ENCODE data around the gene KIRREL3.

Gene KIRREL3

GRCh38 chr11:126437731-126438130 lies 562.8 kb downstream of the KIRREL3 start:
- no peak for DNase-seq (ENCODE audit: low read depth)

DNA sequence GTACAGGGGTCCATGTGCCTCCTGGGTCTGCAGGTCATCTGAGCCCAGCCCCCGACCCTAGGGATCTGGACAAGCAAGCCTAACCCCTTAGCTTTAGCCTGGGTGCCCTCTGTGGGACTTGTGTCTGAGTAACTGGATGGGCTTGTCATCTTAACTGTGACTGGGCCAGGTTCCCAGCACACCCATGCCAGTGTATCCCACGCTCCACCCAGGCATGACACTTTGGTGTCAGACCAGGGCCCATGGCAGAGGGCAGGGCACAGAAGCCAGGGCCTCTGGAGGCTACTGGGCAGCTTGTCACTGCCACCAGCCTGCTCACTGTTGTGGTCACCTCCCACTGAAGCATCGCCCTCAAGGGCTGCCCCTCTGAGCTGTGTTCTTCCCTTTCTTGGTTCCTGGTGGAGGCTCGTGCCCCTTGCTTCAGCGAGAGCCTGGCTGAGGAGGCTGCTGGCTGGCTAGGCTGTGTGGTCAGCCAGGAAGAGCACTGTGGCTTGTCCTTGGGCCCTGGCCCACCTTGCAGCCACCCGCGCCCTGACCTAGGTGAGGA lies 564.3 kb downstream of the KIRREL3 start:
- no peak for DNase-seq (ENCODE audit: low read depth)

- no peak for DNase-seq (ENCODE audit: low read depth)
Measured at GRCh38 chr11:126434950-126435335, 565.6 kb downstream of the KIRREL3 start.

DNA sequence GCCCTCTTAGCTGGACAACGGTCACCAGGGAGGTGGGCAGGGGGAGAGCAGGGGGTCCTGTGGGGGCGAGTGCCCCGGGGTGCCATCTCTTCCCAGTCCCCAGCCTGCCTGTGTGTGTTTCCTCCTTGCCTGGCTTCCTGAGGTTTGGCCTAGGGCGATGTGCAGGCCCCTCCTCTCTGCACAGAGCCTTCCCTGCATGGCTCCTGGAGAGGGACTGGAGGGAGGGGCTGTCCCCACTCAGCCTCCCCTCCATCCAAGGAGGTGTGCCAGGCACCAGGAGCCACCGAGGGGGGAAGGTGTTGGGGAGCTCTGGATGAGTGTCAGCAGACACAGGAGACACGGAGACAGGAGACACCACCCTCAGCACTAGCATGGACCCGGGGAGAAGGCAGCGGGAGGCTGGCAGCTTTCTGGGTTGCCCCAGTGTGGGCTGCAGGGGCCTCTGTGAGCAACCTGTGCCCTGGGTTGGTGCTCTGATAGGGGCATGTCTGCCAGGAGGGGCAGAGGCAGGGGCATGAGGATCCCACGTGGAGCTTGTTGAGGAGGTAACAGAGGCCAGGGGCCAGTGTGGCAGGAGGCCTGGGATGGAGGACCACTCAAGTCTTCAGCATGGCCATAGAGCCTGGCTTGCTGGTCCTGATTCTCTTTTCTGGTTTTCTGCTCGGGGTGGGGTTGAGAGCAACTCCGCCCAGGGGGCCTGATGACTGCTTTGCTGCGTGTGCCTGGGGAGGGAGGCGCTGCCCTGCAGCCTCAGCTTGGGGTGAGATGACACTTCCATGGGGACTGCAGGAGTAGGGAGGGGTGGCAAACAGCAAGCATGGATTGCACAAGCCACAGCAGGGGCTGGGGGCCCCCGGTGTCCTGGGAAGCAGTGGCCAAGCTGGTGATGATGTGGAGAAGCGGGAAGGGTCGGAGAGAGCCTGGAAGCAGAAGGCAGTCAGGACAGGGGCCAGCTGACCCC lies 566.3 kb downstream of the KIRREL3 start:
- DNase-seq (ENCODE audit: low read depth), result no peak

DNA sequence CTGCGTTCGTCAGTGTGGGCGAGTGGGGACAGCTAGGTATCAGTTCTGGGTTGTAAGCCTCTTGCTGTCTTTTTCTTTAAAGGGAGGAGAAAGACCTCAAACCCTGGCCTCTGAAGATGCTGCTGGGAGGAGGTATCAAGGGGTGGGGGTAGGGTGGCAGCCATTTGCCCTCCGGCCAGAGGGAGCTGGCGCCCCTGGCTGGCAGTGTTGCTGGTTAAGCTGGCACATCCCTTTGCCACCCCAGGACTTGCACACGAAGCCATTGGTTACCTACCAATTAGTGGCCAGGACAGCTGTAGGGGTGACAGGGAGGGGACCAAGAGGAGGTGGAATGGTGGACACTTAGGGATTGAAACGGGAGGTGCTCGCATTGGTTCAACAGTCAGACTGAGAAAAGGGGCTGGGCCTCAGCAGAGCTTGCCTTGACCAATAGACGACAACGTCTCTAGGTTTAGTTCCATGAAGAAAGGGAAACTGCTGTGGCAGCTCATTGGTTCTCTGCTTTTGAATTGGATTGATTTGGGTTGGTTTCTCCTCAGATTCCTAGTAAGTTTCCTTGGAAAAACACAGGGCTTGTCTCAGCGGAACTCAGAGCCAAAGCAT lies 567.2 kb downstream of the KIRREL3 start:
- no peak for DNase-seq (ENCODE audit: low read depth)

DNA sequence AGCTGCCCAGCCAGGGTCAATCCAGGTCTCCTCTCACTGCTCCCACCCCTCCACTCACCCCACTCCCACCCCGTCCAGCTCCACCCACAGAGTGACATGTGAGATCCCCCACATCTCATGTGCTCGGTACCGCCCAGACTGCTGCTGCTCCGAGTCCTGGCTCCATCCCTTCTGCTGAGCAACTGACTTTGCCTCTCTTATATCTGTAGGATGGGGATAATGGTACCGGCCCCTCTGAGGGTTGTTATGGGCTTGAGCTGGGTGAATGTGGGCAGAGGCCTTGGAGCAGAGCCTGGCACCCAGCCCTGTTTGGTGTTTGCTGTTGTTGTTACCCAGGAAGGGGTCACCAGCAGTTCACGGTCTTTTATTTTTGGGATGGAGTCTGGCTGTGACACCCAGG lies 568.0 kb downstream of the KIRREL3 start:
- DNase-seq (ENCODE audit: low read depth), result no peak

DNA sequence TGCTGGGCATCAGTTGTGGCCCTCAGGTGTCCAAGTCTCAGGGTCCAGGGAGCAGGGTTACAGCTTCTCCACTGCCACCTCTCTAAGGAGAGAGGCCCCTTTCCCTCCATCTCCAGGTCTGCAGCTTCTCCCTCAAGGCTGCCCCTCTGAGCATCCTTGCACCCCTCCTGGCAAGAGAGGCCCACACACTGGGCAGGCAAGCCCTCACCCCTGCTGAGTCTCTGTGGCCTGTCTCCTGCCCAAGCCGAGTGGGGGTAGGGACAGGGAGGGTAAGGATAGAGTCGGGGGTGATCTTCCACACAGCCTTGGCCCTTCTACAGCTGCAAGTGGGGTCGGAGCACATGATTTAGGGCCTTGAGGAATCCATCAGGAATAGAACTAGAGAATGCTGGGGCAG lies 568.5 kb downstream of the KIRREL3 start:
- no peak for DNase-seq (ENCODE audit: low read depth)

GRCh38 chr11:126431401-126432064 lies 569.0 kb downstream of the KIRREL3 start:
- no peak for DNase-seq (ENCODE audit: low read depth)

GRCh38 chr11:126430581-126431335 lies 569.8 kb downstream of the KIRREL3 start:
- no peak for DNase-seq (ENCODE audit: low read depth)

DNA sequence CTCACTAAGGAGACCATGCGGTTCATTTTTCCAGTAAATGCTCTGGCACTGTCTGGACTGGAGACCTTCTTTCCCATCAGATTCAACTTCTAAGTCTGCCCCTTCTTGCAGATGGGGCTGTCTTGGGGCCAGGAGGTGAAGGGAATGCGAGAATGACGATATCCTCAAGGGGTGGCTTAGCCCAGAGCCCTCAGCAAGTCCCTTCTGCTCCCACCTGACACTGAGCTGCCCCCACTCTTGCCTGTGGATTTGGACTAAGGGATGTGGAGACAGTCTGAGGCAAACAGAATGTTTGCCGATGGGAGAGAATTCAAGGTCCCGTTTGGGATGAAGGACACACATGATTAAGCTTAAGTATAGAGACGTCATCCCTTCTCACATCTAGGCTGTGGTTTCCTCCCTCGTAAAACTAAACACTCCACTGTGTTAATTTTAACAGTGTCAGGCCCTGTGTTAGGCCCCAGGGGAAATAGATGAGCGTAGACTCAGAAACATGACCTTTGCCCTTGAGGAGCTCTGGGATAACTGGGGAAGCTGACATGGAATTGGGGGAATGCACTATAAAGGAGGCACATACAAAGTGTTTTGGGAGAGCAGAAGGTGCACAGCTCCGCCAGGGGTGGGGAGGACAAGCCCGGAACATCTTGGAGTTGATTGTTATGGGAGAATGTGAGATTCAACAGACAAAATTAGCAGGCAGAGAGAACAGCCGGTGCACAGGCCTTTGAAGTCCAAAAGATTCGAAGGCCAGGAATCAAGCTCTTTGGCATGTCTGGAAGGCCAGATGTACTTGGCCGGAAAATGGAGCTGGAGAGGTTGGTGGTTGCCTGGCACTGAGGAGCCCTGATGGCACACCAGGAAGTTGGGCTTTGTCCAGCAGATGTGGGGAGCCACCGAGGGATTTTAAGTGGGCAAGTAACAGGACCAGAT lies 573.5 kb downstream of the KIRREL3 start:
- DNase-seq (ENCODE audit: low read depth), result no peak

GRCh38 chr11:126426106-126426505 lies 574.5 kb downstream of the KIRREL3 start:
- no peak for DNase-seq (ENCODE audit: low read depth)

DNA sequence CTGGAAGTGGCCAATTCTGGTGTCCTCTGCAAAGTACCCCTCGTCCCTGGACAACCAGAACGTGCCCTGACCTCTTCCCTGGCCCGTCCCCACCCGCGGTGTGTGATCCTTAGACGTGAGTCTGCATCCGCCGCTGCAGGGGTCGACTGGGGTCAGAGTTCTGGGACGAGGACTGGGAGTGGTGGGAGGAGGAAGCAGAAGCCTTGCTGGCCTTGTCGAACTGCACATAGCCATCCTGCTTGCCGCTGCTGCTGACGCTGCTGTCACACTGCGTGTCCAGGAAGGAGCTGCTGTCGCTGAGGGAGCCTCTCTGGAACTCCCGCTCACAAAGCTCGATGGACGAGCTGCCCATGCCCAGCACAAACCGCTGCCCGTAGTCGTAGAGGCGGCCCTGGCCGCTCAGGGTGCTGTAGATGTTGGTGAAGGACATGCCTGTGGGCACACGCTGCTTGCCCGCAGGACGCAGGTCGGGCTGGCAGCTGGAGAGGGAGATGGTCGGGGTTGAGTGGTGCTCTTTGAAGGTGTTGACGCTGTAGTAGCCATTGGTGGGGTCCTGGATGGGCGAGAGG lies 576.0 kb downstream of the KIRREL3 start:
- no peak for DNase-seq (ENCODE audit: low read depth)

DNA sequence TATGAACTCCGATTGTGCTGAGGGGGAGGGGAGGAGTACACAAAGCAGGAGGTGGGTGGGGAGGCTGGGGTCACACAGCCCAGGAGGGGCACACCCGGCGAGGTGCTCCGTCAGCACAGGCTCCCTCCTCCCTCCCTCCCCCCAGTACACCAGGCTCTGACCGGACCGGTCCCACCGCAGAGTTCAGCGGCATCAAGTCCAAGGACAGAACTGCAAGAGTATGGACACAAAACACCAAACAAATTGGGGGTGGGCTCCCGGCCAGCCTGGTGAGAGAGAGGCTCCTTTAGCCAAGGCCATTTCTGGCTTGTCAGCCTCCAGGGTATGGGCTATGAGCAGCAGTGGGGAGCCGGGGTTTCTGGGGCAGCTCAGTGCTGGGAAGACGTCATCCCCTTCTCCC lies 576.8 kb downstream of the KIRREL3 start:
- DNase-seq (ENCODE audit: low read depth), result no peak

- no peak for DNase-seq (ENCODE audit: low read depth)
Measured at GRCh38 chr11:126423154-126423553, 577.4 kb downstream of the KIRREL3 start.

GRCh38 chr11:126422446-126422845 lies 578.1 kb downstream of the KIRREL3 start:
- no peak for DNase-seq (ENCODE audit: low read depth)

DNA sequence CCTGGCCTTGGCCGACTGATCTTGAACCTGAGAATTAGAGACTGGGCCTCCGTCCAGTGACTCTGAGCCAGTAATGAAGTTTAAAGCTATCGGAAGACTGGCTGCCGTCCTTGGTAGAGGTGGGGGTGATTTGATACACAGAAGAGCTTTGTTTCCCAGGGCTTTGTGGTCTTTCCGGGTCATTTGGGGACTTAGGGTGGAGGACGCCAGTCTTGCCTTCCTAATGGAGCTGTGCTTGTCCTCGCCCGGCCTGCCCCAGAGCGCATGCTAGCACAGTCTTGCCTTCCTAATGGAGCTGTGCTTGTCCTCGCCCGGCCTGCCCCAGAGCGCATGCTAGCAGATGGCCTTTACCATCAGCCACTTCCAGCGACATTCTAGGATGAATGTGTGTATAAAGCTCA lies 579.3 kb downstream of the KIRREL3 start:
- no peak for DNase-seq (ENCODE audit: low read depth)

DNA sequence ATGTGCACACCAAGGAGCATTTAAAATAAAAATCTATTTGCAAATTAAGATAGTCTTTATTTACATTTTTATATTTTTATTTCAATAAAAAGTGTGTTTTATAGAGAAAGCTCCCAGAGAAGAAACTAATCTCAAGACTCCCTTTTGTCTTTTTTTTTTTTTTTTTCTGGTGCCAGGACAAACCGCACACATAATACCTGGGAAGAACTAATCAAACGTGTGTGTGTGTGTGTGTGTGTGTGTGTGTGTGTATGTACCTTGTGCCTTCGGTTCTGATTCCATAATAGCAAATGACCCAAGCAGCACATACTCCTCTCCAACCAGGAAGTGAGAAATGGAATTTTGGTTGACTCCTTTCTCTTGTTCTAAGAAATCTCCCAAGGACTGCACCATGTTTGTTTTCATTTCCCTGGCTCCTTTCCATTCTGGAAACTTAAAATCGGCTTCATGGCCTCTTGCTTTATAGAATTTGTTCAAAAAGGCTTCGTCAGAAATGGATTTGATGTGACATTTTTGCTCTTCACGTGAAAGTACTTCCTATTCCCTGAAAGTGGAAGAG lies 579.8 kb downstream of the KIRREL3 start:
- no peak for DNase-seq (ENCODE audit: low read depth)

GRCh38 chr11:126419801-126420697 lies 580.5 kb downstream of the KIRREL3 start:
- DNase-seq (ENCODE audit: low read depth), result no peak

- no peak for DNase-seq (ENCODE audit: low read depth)
Measured at GRCh38 chr11:126418887-126419286, 581.7 kb downstream of the KIRREL3 start.
